ENCODE data around the gene ERC2.

ERC2 gene

GRCh38 chr3:55701997-55702396, 766.3 kb downstream of the ERC2 start:
- Histone ChIP-seq H3K4me1 (no peaks in the 10 kb centered on the region), H3K27me3 (no peaks in the 10 kb centered on the region), H3K4me3 (ENCODE audit: low read depth, low read length) (no peak overlapping the region), H3K9me3 (no peaks in the 10 kb centered on the region), H3K36me3 (no peaks in the 10 kb centered on the region)
- no peak for TF ChIP-seq CTCF (IDR thresholded peaks at IDR 0.05; ENCODE audit: low read depth, low read length)
- DNase-seq, result no peak

DNA sequence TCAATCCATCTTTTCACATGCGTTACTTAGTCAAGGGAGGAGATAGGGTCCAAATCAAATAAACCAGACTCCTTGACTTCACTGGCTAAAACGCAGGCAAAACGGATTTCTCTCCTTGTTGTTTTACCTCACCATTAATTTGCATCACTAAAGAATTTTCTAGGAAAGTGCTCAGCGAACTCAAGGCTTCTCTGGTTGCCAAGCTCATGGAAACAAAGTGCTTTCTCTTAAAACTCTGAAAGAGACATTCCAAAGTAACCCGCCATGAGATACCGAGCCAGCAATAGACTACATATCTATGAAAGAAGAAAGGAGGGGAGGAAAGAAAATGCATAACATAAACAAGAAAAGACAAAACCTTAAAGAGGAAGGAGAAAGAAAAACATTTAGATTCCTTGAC, 769.4 kb downstream of the ERC2 start:
- Histone ChIP-seq H3K4me3 (ENCODE audit: low read depth, low read length) (no peak overlapping the region), H3K27me3 (no peaks in the 10 kb centered on the region), H3K9me3 (no peaks in the 10 kb centered on the region), H3K36me3 (no peaks in the 10 kb centered on the region), H3K4me1 (no peaks in the 10 kb centered on the region)
- DNase-seq, result no peak
- TF ChIP-seq CTCF (IDR thresholded peaks at IDR 0.05; ENCODE audit: low read depth, low read length), result no peak

- no peak overlapping the region for H3K4me3 ChIP-seq (ENCODE audit: low read depth, low read length)
- no peaks in the 10 kb centered on the region for H3K36me3 ChIP-seq
- H3K27me3 ChIP-seq, result no peaks in the 10 kb centered on the region
- H3K9me3 ChIP-seq, result no peaks in the 10 kb centered on the region
- no peaks in the 10 kb centered on the region for H3K4me1 ChIP-seq
- no peak for TF ChIP-seq CTCF (IDR thresholded peaks at IDR 0.05; ENCODE audit: low read depth, low read length)
- DNase-seq, result no peak
Observed at GRCh38 chr3:55697177-55697865, 770.9 kb downstream of the ERC2 start.

- no peak overlapping the region for H3K4me3 ChIP-seq (ENCODE audit: low read depth, low read length)
- no peaks in the 10 kb centered on the region for H3K4me1 ChIP-seq
- H3K27me3 ChIP-seq, result no peaks in the 10 kb centered on the region
- no peaks in the 10 kb centered on the region for H3K36me3 ChIP-seq
- TF ChIP-seq CTCF (IDR thresholded peaks at IDR 0.05; ENCODE audit: low read depth, low read length), result no peak
- DNase-seq, result no peak
- no peaks in the 10 kb centered on the region for H3K9me3 ChIP-seq
Observed at GRCh38 chr3:55692957-55693558, 775.2 kb downstream of the ERC2 start.

GRCh38 chr3:55692295-55692956, 775.8 kb downstream of the ERC2 start:
- DNase-seq, result no peak
- no peaks in the 10 kb centered on the region for H3K4me1 ChIP-seq
- no peak overlapping the region for H3K4me3 ChIP-seq (ENCODE audit: low read depth, low read length)
- no peaks in the 10 kb centered on the region for H3K9me3 ChIP-seq
- no peak for TF ChIP-seq CTCF (IDR thresholded peaks at IDR 0.05; ENCODE audit: low read depth, low read length)
- no peaks in the 10 kb centered on the region for H3K36me3 ChIP-seq
- H3K27me3 ChIP-seq, result no peaks in the 10 kb centered on the region

GRCh38 chr3:55691141-55691540, 777.1 kb downstream of the ERC2 start:
- no peak overlapping the region for H3K4me3 ChIP-seq (ENCODE audit: low read depth, low read length)
- H3K27me3 ChIP-seq, result no peaks in the 10 kb centered on the region
- no peak for DNase-seq
- TF ChIP-seq CTCF (IDR thresholded peaks at IDR 0.05; ENCODE audit: low read depth, low read length), result no peak
- H3K36me3 ChIP-seq, result no peaks in the 10 kb centered on the region
- H3K9me3 ChIP-seq, result no peaks in the 10 kb centered on the region
- no peaks in the 10 kb centered on the region for H3K4me1 ChIP-seq
